GM21367 (cell line): ENCODE data around the gene RSPH10B.
"Not testable (repeated sequence)": the region's sequence is repeated elsewhere in the genome, so short reads cannot be mapped to it uniquely, and the experiment has no call there.

Experiments used
- ATAC-seq: cut with Tn5 transposase; IDR thresholded peaks from one replicate; pipeline ENCODE4 v1.9.1; 2021; ENCODE audit not compliant: unreplicated experiment

Gene RSPH10B

DNA sequence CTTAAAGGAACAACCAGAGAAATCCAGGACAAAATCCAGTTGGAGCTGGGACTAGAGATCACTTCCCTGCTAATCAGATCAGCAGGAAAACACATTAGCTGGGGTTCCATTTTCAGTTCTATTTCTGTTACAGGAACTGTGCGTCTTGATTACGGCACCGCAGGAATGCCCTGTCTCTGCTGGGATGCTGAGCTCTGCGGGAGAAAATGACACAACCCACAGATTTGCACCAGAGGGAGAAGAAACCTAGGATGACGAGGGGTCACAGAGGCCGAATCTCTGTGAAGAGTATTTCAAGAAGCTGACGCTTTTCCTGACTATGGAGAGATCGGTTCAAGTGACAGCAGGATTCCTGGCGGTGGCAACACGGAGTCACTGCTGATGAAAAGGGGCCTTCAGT, 40.2 kb downstream of the RSPH10B start:
- not testable (repeated sequence) for ATAC-seq

DNA sequence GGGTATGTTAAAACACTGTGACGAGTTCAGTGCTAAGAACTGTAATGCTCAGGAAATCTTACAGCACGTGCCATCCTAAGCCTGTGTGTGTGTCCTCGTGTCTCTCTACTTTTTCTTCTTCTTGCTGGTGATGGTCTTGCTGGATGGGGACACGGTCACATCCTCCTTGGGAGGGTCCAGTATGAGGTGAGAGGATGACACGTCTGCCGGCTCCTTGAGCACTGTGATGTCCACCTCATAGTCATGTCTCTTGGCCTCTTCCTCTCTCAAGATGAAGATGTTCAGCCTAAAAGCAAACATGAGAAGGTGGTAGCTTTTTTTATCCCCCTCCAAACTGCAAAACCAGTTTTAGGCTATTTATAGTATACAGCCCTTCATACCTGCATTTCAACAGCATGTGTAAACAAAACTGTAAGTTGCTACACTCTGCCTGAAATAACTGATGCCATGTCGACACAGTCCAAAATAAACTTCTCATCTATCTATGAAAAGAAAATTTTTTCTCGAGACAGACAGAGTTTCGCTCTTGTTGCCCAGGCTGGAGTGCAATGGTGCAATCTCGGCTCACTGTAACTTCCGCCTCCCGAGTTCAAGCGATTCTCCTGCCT, 44.1 kb downstream of the RSPH10B start:
- not testable (repeated sequence) for ATAC-seq

DNA sequence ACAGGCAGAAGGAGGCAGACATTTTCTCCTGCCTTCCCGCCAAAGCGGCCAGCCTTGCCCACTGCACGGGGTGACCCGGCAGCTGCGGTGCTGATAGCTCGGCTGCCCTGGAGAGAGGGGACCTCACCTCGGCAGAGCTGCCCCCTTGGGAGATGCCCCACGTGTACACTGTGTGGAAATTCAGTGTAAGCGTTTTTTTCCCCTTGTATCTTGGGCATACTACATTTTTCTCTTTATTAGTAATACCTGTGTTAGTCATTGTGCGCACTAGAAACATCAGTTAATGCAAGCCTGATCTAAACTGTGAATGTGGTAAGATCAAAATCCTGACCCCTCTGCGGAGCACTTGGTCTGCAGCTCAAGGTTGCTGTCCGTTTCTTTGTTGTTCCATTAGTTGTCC, 45.9 kb downstream of the RSPH10B start:
- not testable (repeated sequence) for ATAC-seq

DNA sequence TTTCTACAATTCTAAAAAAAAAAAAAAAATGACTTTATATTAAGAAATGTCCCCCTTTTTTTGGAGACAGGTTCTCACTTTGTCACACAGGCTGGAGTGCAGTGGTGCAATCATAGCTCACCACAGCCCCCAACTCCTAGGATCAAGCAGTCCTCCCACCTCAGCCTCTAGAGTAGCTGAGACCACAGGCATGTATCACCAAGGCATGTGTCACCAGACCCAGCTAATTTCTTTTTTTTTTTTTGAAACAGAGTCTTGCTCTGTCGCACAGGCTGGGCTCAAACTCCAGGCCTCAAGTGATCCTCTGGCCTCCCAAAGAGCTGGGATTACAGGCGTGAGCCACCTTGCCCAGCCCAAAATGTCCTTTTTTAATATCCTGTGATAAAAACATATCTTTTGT, 46.3 kb downstream of the RSPH10B start:
- ATAC-seq: not testable (repeated sequence)

DNA sequence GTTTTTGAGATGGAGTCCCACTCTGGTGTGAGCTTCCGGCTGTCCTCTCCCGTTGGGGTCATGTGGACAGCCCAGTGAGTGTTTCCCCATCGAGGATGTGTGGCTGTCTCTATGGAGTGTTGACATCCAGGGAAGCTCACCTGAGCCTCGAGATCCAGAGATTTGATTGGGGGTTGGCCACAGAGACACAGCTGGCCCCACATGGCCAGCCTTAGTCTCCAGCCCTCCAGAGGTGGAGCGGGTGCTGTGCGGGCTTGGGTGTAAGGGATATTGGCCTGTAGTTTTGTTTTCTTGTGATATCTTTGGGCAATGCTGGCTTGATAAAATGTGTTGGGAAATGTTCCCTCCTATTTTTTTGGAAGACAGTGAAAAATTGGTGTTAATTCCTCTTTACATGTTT, 54.0 kb downstream of the RSPH10B start:
- ATAC-seq: not testable (repeated sequence)

DNA sequence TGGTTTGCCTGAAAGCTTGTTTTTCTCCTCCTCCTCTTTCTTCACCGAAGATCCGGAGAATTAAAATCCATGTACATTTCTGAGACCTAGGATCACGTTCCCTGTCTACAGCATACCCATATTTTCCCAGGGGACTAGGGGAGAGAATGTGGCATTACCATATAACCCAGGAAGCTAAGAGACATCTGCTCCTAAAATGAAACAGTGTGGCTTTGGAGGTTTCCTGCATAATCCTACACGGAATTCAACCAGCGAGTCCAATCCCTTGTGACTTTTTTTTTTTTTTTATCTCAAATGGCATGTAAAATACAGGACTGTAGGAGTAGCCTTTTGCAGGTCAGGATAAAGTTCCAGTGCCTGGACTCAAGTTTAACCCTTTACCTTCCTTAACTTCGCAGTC, 61.7 kb downstream of the RSPH10B start:
- not testable (repeated sequence) for ATAC-seq

DNA sequence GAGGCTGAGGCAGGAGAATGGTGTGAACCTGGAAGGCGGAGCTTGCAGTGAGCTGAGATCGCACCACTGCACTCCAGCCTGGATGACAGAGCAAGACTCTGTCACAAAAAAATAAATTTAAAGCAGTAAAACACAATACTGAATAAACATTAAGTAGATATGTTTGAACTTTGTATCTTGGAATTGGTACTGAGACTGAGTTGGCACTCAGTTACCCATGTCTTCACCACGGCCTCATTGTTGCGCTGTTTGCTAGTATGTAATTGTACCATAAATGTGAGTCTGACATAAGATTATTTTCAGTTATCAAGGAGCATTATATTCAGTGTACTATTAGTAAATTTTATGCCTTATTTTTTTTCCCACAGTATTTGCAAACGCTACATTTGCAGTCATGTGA, 65.8 kb downstream of the RSPH10B start:
- ATAC-seq: not testable (repeated sequence)

DNA sequence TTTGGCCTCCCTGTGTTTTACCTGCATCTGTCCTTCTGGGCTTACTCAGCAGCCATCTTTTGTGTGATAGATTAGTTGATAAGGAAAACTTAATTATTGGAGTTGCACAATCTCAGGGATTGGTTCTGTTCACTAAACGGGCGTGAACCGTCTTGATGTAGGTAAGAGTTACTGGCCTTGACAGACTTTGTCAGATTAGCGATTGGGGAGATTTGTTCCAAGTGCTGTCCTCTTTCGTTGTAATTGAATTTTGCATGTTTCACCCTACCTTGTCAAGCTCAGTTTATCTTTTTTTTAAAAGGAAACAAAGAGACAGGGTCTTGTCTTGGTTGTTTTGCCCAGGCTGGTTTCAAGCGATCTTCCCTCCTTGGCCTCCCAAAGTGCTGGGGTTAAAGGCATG, 67.5 kb downstream of the RSPH10B start:
- not testable (repeated sequence) for ATAC-seq

DNA sequence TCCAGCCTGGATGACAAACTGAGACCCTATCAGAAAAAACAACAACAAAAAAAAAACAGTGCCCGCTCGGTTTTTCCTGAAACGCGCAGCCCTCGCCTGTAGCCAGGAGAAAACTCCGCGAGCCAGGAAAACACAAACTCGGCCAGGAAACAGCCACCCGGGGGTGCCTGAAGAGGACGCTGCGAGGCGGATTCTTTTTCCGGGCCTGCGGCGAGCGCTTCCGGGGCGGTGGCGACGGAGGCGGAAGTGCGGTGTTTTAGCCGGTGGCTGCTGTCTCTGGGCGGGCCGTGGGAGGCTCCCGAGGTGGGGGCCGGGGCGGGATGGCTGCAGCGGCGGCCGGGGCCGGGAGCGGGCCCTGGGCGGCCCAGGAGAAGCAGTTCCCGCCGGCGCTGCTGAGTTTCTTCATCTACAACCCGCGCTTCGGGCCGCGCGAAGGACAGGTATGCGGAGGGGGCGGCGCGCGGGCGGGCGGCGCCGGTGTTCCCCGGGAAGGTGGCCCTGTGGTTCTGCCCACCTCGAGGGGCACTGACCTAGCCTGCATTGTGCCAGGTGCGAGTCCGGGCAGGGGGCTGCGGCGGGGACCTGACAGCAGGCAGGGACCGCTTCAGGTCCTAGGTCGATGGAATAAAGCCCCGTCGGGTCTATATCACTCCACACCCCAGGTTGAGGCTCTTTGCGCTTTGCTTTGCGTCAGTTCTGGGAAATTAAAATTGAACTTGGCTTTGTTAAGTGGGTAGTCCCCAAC, 71.8 kb downstream of the RSPH10B start, which contains the start of gene CCZ1:
Gene CCZ1 (plus strand): TSS at position 254 of the 745 bp plus-strand sequence. CDS start 67 bp downstream, at position 321.
- ATAC-seq: peak; percentile 94

DNA sequence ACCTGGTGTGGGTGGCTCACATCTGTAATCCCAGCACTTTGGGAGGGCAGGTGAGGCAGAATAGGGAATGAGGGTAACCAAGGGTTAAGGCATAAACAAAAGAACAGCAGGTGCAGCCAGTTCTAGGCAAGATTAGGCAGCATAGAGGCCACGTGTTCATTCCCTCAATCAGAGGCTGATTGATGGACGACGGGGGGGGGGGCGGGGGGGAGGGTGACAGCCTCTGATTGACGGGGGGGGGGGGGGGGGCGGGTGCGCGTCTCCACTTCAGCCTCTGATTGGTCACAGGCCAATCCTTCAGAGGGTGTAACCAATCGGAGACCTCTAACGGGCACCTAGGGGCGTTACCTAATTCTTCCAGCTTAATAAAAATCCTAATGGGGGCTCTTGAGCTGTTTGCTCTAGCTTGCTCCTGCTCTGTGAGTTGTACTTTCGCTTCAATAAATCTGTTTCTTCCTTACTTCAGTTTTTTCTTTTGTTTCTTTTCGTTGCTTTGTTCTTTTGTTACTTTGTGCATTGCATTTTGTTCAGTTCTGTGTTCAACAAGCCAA, 73.0 kb downstream of the RSPH10B start:
- not testable (repeated sequence) for ATAC-seq

DNA sequence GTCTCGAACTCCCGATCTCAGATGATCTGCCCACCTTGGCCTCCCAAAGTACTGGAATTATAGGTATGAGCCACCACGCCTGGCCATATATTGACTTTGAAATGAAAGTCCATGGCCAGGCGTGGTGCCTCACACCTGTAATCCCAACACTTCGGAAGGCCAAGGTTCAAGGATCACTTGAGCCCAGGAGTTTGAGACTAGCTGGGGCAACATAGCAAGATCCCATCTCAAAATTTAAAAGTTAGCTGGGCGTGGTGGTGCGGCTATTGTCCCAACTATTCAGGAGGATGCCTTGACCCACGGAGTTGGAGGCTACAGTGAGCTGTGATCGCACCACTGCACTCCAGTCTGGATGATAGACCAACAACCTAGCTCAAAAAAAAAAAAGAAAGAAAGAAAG, 78.0 kb downstream of the RSPH10B start:
- ATAC-seq: no peak

DNA sequence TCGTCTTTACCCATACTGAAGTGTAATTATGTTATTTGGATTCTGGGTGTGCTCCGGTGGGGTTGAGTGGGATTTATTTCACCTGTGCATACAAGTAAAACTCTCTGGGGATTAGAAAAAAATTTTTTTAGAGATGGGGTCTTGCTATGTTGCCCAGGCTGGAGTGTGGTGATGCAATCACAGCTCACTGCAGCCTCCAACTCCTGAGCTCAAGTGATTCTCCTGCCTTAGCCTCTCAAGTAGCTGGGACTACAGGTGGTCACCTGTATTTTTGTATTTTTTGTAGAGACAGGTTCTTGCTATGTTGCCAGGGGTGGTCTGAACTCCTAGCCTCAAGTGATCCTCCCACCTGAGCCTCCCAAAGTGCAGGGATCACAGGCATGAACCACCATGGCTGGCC, 80.2 kb downstream of the RSPH10B start:
- ATAC-seq: not testable (repeated sequence)

DNA sequence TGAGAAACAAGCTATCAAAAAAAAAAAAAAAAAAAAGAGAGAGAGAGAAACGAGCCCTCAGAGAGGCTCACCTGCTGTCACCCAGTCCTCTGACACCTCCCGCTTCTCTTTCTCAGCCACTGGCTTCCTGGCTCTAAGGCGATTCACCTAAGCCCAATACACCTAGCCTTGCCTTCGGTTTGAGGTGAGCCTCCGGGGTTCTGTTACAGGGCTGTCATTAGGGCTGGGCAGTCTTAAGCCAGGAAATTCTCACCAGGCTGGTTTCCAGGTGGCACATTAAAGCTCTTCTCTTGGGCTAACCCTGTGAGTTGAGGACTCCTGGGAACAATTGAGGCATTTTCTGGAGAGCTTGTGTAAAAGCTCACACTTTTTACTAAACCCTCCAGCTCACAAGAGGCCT, 82.5 kb downstream of the RSPH10B start:
- not testable (repeated sequence) for ATAC-seq

DNA sequence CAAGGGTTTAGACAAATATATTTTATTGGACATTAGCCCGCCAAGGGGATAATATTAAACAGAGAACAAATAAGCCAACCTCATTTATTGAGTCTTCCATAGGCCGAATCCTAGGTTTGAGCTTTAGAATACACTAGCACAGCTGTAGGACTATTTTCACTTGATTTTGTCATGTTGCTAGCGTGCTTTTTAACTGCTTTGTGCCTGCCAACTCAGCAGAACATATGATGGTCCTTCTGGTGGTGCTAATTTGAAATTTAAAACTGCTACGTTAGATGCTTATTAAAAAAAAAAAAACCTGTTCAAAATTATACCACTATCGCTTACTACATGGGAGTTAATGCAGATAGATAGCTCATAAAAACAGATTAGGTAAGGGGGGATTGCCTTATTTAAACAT, 86.1 kb downstream of the RSPH10B start:
- ATAC-seq: not testable (repeated sequence)

DNA sequence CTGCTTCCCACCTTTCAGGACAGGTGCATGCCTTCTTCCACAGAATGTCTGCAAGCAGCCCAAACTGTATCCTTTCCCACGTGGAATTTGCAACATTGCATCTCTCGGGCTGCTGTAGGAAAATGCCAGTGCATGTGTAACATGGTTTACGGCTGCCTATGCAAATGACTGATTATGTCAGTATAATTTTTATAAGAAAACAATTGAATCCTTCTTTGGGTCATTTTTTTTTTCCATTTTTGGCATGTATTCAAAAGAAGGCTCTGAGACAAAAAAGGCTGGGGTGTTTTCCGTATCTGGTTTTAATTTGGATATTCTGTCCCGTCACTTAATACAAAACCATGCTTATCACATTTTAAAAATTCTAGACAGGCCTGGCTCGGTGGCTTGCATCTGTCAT, 90.4 kb downstream of the RSPH10B start:
- not testable (repeated sequence) for ATAC-seq

DNA sequence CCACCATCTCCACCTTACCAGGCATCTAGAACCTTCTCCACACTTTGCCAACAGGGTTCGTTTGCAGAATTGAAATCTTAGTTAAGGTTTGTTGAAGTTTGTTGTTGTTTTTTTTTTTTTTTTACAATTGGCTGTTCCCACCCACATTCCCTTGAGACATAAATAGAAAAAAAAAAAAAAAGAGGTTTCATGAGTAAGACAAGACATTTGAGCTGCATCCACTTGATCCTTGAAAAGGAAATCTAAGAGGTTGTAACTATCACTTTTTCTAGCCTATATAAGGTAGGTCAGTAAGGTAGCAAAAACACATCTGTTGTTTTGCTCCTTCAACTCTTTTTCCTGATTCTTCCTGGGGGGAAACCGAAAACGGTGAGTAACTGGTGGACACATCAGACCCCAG, 90.9 kb downstream of the RSPH10B start:
- not testable (repeated sequence) for ATAC-seq
